NCI-H187 treated with DMSO at 0.1 percent for 48 hours (cell line): ENCODE measurements around the gene NLGN2.
"Not testable (repeated sequence)": the region's sequence is repeated elsewhere in the genome, so short reads cannot be mapped to it uniquely, and the experiment has no call there.

Source experiments
- DNase-seq: peaks from one replicate; lab custom pipeline; 2025; lab: John Stamatoyannopoulos, UW

NLGN2 gene

GRCh38 chr17:7407485-7408251 lies at the start of gene NLGN2:
Gene NLGN2, plus strand, starts transcription at chr17:7407845. Its CDS starts 411 bp downstream, at chr17:7408256.
- no peak for DNase-seq

GRCh38 chr17:7361906-7362305 lies 45.7 kb upstream of the NLGN2 start:
- DNase-seq, result no peak

GRCh38 chr17:7363311-7363710 lies 44.3 kb upstream of the NLGN2 start:
- no peak for DNase-seq

- not testable (repeated sequence) for DNase-seq
Observed at GRCh38 chr17:7365963-7366362, 41.7 kb upstream of the NLGN2 start.

DNA sequence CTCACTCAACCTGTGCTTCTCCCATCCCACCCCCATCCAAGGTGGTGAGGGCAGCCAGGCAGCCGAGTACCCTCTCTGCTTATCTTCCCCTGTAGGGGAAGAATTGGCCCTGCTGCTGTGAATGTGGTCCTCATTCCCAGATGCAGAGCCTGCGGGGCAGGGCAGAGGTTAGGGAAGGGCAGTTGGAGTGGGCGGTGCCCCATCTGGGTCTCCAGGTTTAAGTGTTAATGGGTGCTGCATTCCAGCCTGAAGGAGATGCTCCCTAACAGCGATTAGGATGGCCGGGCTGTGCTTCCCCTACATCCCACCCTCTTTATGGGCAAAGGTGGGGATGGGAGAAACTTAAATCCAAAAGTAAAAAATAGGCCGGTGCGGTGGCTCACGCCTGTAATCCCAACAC lies 40.6 kb upstream of the NLGN2 start:
- no peak for DNase-seq

DNA sequence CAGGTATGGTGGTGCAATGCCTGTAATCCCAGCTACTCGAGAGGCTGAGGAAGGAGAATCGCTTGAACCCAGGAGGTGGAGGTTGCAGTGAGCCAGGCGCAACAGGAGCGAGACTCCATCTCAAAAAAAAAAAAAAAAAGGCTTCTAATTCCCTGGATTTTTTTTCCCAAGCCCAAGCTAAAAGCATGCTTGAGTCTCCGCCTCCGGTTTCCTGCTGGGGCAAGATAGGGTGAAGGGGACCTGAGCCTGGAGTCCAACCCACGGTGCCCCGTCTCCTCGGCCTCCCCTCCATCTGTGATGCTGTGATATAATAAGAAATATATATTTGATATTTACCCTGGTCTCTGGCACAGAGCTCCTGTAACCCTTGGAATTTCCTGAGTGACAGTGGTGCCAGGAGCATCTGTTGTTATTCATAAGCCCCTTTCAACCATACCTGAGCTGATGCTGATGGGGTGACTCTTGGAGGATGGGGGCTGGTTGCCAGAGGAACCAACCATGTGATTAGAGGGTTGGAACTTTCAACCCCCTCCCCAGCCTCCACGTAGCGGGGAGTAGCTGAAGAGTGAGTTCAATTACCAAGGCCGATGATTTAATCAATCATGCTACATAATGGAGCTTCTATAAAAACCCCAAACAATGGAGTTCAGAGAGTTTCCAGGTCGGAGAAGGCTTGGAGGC lies 39.6 kb upstream of the NLGN2 start:
- no peak for DNase-seq

GRCh38 chr17:7368599-7368994 lies 39.0 kb upstream of the NLGN2 start:
- DNase-seq, result not testable (repeated sequence)

DNA sequence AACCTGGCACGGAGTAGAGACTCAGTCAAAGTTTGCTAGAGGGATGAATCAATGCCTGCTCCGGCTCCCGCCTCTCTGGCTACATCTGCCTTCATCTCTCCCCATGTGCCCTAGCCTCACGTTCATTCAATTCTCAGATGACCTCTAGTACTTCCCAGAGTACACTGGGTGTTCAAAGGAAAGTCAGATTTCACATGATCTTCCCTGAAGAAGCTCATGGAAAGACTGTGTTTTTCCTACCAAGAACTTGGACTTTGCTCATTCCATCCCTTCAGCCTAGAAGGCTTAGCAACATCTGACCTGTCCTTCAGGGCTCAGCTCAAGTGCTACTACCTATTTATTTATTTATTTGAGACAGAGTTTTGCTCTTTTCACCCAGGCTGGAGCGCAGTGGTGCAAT lies 37.8 kb upstream of the NLGN2 start:
- no peak for DNase-seq

DNA sequence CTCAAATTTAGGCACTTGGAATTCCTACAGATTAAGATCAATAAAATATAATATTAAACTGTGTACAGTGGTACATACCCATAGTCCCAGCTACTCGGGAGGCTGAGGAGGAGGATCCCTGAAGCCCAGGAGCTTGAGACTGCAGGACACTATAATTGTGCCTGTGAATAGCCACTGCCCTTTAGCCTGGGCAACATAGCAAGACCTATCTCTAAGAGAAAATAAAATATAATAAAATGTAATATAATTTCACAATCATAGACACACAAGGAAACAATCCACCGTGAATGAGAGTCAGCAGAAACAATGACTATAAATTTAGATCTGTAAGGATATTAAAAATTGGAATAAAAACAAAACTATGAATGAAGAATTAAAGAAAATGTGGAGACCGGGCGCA lies 36.8 kb upstream of the NLGN2 start:
- no peak for DNase-seq

GRCh38 chr17:7374353-7374752 lies 33.3 kb upstream of the NLGN2 start:
- no peak for DNase-seq

DNA sequence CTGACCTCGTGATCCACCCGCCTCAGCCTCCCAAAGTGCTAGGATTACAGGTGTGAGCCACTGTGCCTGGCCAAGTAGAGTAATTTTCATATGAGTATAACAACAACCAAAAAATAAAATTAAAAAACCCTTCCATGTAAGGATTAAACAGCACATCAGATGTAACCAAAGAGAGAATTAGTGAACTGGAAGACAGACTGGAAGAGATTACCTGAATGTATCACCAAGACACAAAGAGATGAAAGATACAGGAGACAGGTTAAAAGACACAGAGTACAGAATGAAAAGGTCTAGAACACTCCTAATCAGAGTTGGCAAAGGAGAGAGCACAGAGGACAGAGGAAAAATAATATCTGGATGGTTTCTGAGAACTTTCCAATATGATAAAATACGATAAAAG lies 28.5 kb upstream of the NLGN2 start:
- no peak for DNase-seq

DNA sequence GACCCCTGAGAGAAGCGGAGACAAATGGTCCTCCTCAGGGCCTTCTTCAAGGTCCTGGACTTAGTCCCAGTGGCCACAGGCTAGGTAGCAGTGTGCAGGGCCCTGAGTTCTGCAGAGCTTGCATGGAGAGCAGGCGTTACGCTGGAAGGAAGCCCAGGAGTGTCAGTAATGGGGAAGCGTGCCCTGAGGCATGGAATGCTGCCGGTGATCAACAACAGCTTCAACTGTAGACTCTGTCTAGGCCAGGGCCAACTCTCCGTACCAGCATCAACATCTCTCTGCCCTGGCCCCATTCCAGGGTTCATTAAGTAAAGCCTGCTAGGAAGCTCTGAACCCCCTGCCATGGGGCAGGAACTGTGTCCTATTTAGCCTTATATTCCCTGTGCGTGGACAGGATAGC lies 27.3 kb upstream of the NLGN2 start:
- DNase-seq, result no peak

GRCh38 chr17:7380855-7381683 lies 26.6 kb upstream of the NLGN2 start, which contains the start of gene TNK1:
Gene TNK1, plus strand, starts transcription at chr17:7381089. Its CDS starts 1,838 bp downstream, at chr17:7382927.
- no peak for DNase-seq

DNA sequence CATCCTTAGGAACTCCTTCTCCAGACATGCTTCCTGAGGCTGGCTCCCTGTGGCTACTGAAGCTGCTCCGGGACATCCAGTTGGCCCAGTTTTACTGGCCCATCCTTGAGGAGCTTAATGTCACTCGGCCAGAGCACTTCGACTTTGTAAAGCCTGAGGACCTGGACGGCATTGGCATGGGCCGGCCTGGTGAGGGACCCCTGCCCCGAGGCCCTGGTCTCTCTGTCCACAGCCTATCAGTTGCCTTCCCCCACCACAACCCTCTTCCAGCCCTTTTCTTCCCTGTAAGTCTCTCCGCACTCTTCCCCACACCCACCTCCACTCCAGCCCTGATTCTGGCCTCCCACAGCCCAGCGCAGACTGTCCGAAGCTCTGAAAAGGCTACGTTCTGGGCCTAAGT lies 24.7 kb upstream of the NLGN2 start:
- DNase-seq, result no peak

DNA sequence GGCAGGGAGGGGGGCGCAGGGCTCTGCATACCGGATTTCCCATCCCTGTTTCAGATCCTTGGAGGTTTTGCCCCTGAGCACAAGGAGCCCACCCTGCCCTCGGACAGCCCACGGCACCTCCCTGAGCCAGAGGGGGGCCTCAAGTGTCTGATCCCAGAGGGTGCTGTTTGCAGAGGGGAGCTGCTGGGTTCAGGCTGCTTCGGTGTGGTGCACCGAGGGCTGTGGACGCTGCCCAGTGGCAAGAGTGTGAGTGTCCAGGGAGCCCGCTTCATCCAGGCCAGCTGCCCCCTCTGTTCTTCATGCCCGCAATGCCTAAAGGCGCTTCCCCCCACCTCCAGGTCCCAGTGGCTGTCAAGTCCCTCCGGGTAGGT lies 24.3 kb upstream of the NLGN2 start:
- no peak for DNase-seq

DNA sequence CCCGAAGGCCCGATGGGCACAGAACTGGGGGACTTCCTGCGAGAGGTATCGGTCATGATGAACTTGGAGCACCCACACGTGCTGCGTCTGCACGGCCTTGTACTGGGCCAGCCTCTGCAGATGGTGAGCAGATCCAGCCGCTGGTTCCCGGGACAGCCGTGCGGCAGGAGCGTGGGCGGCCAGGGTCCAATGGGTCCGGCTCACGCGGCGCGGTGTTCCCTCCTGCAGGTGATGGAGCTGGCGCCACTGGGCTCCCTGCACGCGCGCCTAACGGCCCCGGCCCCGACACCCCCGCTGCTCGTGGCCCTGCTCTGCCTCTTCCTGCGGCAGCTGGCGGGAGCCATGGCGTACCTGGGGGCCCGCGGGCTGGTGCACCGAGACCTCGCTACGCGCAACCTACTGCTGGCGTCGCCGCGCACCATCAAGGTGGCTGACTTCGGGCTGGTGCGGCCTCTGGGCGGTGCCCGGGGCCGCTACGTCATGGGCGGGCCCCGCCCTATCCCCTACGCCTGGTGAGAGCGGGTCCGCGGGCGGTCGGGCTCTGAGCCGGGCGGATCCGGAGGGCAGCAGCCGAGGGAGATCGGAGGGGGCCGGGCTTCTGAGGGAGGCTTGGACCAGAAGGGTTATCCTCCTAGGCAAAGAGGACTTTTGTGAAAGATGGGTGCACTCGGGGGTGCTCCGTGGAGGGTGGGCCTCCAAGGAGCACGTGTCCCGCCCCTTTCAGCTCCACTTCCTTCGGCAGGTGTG lies 23.7 kb upstream of the NLGN2 start:
- DNase-seq, result no peak

GRCh38 chr17:7384489-7385081 lies 23.1 kb upstream of the NLGN2 start:
- DNase-seq, result no peak

DNA sequence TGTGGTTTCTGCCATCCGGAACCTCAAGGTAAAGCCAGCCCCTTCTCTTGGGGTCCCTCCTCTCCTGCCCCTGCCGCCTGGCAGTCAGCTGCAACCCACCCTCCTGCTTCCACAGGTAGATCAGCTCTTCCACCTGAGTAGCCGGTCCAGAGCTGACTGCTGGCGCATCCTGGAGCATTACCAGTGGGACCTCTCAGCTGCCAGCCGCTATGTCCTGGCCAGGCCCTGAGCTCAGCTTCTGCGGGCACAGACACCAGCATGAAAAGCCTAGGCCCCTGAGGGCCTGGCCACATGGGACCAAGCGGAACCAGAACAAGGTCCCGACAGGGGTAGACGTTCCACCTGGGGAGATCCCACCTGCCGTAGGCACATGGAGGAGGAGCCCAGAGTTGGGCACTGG lies 18.8 kb upstream of the NLGN2 start:
- no peak for DNase-seq

- no peak for DNase-seq
Observed at GRCh38 chr17:7389924-7390910, 17.4 kb upstream of the NLGN2 start.

DNA sequence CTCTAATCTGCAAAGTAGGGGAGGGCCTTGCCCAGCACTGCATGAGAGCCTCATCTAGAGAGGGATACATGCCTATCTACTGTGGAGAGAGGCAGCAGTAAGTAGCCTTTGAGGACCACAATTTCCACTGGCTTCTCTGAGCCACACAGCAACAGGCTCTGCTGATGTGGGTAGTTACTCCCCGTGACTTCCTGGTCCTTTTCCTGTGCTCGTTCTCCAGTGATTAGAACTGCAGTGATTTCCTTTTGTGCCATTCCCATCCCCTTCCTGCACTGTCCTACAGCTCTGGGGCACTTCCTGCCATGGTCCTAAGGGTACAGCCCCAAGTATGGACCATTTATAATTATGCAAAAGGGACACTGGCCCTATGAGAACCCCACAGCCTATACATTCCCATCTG lies 16.3 kb upstream of the NLGN2 start:
- no peak for DNase-seq
